H1 (cell line): Measurements from ENCODE around the gene SRRM4. TPM values are rescaled to one million over a fixed set of nuclear protein-coding genes. Genes with fewer than 3 reads are reported as not detected.

Experiments used
- CTCF ChIA-PET: fragments of 300-600 bp; sonication (Branson Sonifier 250); formaldehyde crosslinking; loops from one replicate; lab custom pipeline; 2021; ENCODE audit not compliant: partially characterized antibody; lab: Charles Lee
- POLR2A ChIA-PET: fragments of 300-600 bp; sonication (Branson Sonifier 250); formaldehyde crosslinking; loops from one replicate; lab custom pipeline; 2021; ENCODE audit warnings: inconsistent platforms; ENCODE audit not compliant: partially characterized antibody; lab: Charles Lee
- DNase-seq, 2 experiments: peaks; one replicate each; pipeline versions ENCODE4 v3.0.0 to v3.0.0-alpha.2; 2010 to 2022; ENCODE audit warnings: low spot score in 2 of 2, low read depth in 1 of 2, mixed read lengths in 1 of 2
- FAIRE-seq: peaks from 2 replicates; lab custom pipeline; 2011; peaks lifted over from hg19 to GRCh38; lab: Jason Lieb, UNC
- H2AFZ ChIP-seq: 2 replicates; pipeline ENCODE4 v1.8.1; 2012; ENCODE audit warnings: low read length, inconsistent platforms
- H2AK5ac ChIP-seq: 2 replicates; pipeline ENCODE4 v1.6.1; 2013; ENCODE audit warnings: low read depth, low read length
- H2BK120ac ChIP-seq: replicated peaks from 2 replicates; pipeline ENCODE3; 2013; ENCODE audit warnings: low read depth, low read length, inconsistent platforms
- H2BK12ac ChIP-seq: 2 replicates; pipeline ENCODE4 v1.6.1; 2013; ENCODE audit warnings: low read depth, low read length
- H2BK15ac ChIP-seq: 2 replicates; pipeline ENCODE4 v1.6.1; 2013; ENCODE audit warnings: low read length
- H2BK20ac ChIP-seq: 2 replicates; pipeline ENCODE4 v1.6.1; 2013; ENCODE audit warnings: low read length
- H2BK5ac ChIP-seq: 2 replicates; pipeline ENCODE4 v1.6.1; 2013; ENCODE audit warnings: low read depth, low read length
- H3K14ac ChIP-seq: 2 replicates; pipeline ENCODE4 v1.6.1; 2013; ENCODE audit warnings: inconsistent platforms; ENCODE audit not compliant: insufficient read length
- H3K18ac ChIP-seq: 2 replicates; pipeline ENCODE4 v1.6.1; 2013; ENCODE audit warnings: low read length; ENCODE audit errors: extremely low read depth
- H3K23ac ChIP-seq: 2 replicates; pipeline ENCODE4 v1.6.1; 2013; ENCODE audit warnings: inconsistent platforms; ENCODE audit not compliant: insufficient read length
- H3K23me2 ChIP-seq: 2 replicates; pipeline ENCODE4 v1.6.1; 2013; ENCODE audit warnings: low read depth, low read length
- H3K27ac ChIP-seq: 2 replicates; pipeline ENCODE4 v1.6.1; 2011; ENCODE audit warnings: low read depth, low read length, inconsistent platforms
- H3K27me3 ChIP-seq, 4 experiments: replicated peaks in 1 of 4; 1 replicate in 1 of 4; 2 replicates in 3 of 4; pipeline versions ENCODE4 v1.6.1 to v1.8.1; 2011 to 2013; ENCODE audit warnings: low read length in 3 of 4, mild to moderate bottlenecking in 3 of 4, inconsistent platforms in 2 of 4, mixed read lengths in 2 of 4, moderate library complexity in 1 of 4; ENCODE audit not compliant: control insufficient read depth in 3 of 4, insufficient read depth in 3 of 4; ENCODE audit errors: extremely low read depth in 1 of 4
- H3K36me3 ChIP-seq, 4 experiments: 2 replicates each; pipeline versions ENCODE4 v1.6.1 to v1.8.1; 2011 to 2013; ENCODE audit warnings: mild to moderate bottlenecking in 4 of 4, low read length in 3 of 4, moderate library complexity in 2 of 4, control low read depth in 1 of 4, inconsistent platforms in 1 of 4; ENCODE audit not compliant: insufficient read depth in 4 of 4, control insufficient read depth in 2 of 4
- H3K4ac ChIP-seq: replicated peaks from 2 replicates; pipeline ENCODE3; 2013; ENCODE audit warnings: low read length, low read depth, mixed read lengths, inconsistent platforms; ENCODE audit not compliant: insufficient read length
- H3K4me1 ChIP-seq, 4 experiments: replicated peaks in 1 of 4; 1 replicate in 1 of 4; 2 replicates in 3 of 4; pipeline versions ENCODE4 v1.6.1 to v1.8.1; 2011 to 2013; ENCODE audit warnings: low read length in 3 of 4, inconsistent platforms in 2 of 4, mixed read lengths in 1 of 4; ENCODE audit not compliant: insufficient read depth in 4 of 4, control insufficient read depth in 3 of 4
- H3K4me2 ChIP-seq, 2 experiments: 2 replicates each; pipeline versions ENCODE4 v1.6.1 to v1.8.1; 2011 to 2013; ENCODE audit warnings: low read depth in 2 of 2, low read length in 2 of 2, control low read depth in 1 of 2, inconsistent platforms in 1 of 2, mild to moderate bottlenecking in 1 of 2; ENCODE audit not compliant: insufficient read depth in 1 of 2
- H3K4me3 ChIP-seq, 4 experiments: fragments of 200-600, 300-600 bp in 1 of 4; sonication (generic), shearing (Covaris generic), sonication (Bioruptor Twin) in 1 of 4; 2 replicates each; pipeline versions ENCODE4 v1.5.1 to v1.8.1; 2011 to 2016; ENCODE audit warnings: low read length in 4 of 4, low read depth in 3 of 4, control low read depth in 2 of 4, inconsistent platforms in 2 of 4, mild to moderate bottlenecking in 2 of 4, mixed read lengths in 1 of 4, moderate library complexity in 1 of 4; ENCODE audit not compliant: insufficient read depth in 2 of 4; ENCODE audit errors: extremely low read depth in 1 of 4
- H3K56ac ChIP-seq: replicated peaks from 2 replicates; pipeline ENCODE3; 2013; ENCODE audit warnings: low read depth, mild to moderate bottlenecking, mixed read lengths, low read length, inconsistent platforms; ENCODE audit not compliant: insufficient read length
- H3K79me1 ChIP-seq: 2 replicates; pipeline ENCODE4 v1.6.1; 2013; ENCODE audit warnings: low read depth, low read length, control low read depth
- H3K79me2 ChIP-seq, 2 experiments: 2 replicates each; pipeline versions ENCODE4 v1.6.1 to v1.8.1; 2012 to 2013; ENCODE audit warnings: low read length in 2 of 2, mild to moderate bottlenecking in 2 of 2, inconsistent platforms in 1 of 2; ENCODE audit not compliant: insufficient read depth in 2 of 2, control insufficient read depth in 1 of 2
- H3K9ac ChIP-seq, 4 experiments: replicated peaks in 1 of 4; 1 replicate in 1 of 4; 2 replicates in 3 of 4; pipeline versions ENCODE4 v1.6.1 to v1.8.1; 2011 to 2013; ENCODE audit warnings: low read depth in 3 of 4, low read length in 3 of 4, control low read depth in 2 of 4, mild to moderate bottlenecking in 2 of 4, moderate library complexity in 2 of 4, inconsistent platforms in 1 of 4; ENCODE audit errors: extremely low read depth in 1 of 4
- H3K9me3 ChIP-seq, 2 experiments: 2 replicates each; pipeline versions ENCODE4 v1.6.1 to v1.8.1; 2012 to 2013; ENCODE audit warnings: mild to moderate bottlenecking in 2 of 2, moderate library complexity in 2 of 2, control low read depth in 1 of 2, inconsistent platforms in 1 of 2, low read depth in 1 of 2, low read length in 1 of 2, mixed read lengths in 1 of 2; ENCODE audit not compliant: insufficient read depth in 2 of 2
- H4K20me1 ChIP-seq, 2 experiments: replicated peaks in 1 of 2; 2 replicates each; pipeline versions ENCODE3 to v1.8.1; 2011 to 2013; ENCODE audit warnings: inconsistent platforms in 2 of 2, low read length in 2 of 2, mild to moderate bottlenecking in 1 of 2; ENCODE audit not compliant: insufficient read depth in 2 of 2, control insufficient read depth in 1 of 2
- H4K5ac ChIP-seq: 2 replicates; pipeline ENCODE4 v1.6.1; 2013; ENCODE audit warnings: low read length, low read depth, mixed read lengths, inconsistent platforms; ENCODE audit not compliant: insufficient read length
- H4K8ac ChIP-seq: 2 replicates; pipeline ENCODE4 v1.8.0; 2013; ENCODE audit warnings: mild to moderate bottlenecking, moderate library complexity, low read length, inconsistent platforms; ENCODE audit not compliant: insufficient read depth; ENCODE audit errors: extremely low read depth
- H4K91ac ChIP-seq: replicated peaks from 2 replicates; pipeline ENCODE3; 2013; ENCODE audit warnings: low read length, mixed read lengths, inconsistent platforms; ENCODE audit not compliant: insufficient read length
- ATF2 ChIP-seq: IDR thresholded peaks from 2 replicates; pipeline ENCODE4 v1.6.1; 2012; ENCODE audit warnings: low read length, inconsistent platforms
- EGR1 ChIP-seq: IDR thresholded peaks from 2 replicates; pipeline ENCODE4 v1.6.1; 2011; ENCODE audit warnings: low read depth, low read length, borderline replicate concordance
- EZH2 ChIP-seq: fragments of 200-600 bp; sonication (generic); IDR thresholded peaks from 2 replicates; pipeline ENCODE4 v1.7.1; 2012; ENCODE audit warnings: low read depth, mild to moderate bottlenecking, moderate library complexity, low read length, inconsistent platforms; ENCODE audit not compliant: severe bottlenecking
- GABPA ChIP-seq: IDR thresholded peaks from 2 replicates; pipeline ENCODE4 v1.6.1; 2011; ENCODE audit warnings: mild to moderate bottlenecking, low read length, moderate library complexity, borderline replicate concordance; ENCODE audit not compliant: insufficient read depth
- JUND ChIP-seq: IDR thresholded peaks from 2 replicates; pipeline ENCODE4 v1.6.1; 2011; ENCODE audit warnings: mild to moderate bottlenecking, improper control_type of control experiment, low read length
- MAX ChIP-seq: IDR thresholded peaks from 2 replicates; pipeline ENCODE4 v1.6.1; 2012; ENCODE audit warnings: inconsistent platforms
- NRF1 ChIP-seq: IDR thresholded peaks from 2 replicates; pipeline ENCODE4 v1.6.1; 2011; ENCODE audit warnings: mild to moderate bottlenecking, low read depth, low read length, improper control_type of control experiment
- POLR2AphosphoS5 ChIP-seq: IDR thresholded peaks from 2 replicates; pipeline ENCODE4 v1.6.1; 2011; ENCODE audit warnings: low read depth, low read length
- SP1 ChIP-seq: IDR thresholded peaks from 2 replicates; pipeline ENCODE4 v1.6.1; 2011; ENCODE audit warnings: low read depth, low read length
- SP2 ChIP-seq: IDR thresholded peaks from 2 replicates; pipeline ENCODE4 v1.6.1; 2012; ENCODE audit warnings: mild to moderate bottlenecking, low read length, inconsistent platforms
- SUZ12 ChIP-seq: fragments of 200-600 bp; sonication (generic); IDR thresholded peaks from 2 replicates; pipeline ENCODE4 v1.6.1; 2012; ENCODE audit warnings: mild to moderate bottlenecking, inconsistent platforms, low read length, moderate library complexity, mixed read lengths
- TAF7 ChIP-seq: optimal IDR thresholded peaks from 2 replicates; pipeline ENCODE3; 2011; ENCODE audit warnings: low read depth, mild to moderate bottlenecking, inconsistent platforms, low read length, moderate library complexity, borderline replicate concordance
- ZNF274 ChIP-seq: IDR thresholded peaks from 2 replicates; pipeline ENCODE4 v1.7.0; 2012; ENCODE audit warnings: low read length, borderline replicate concordance; ENCODE audit errors: extremely low read depth
- WGBS, 2 experiments: shearing (Covaris generic) in 1 of 2; methylation state at CpG; one replicate each; pipeline versions ENCODE4 v1.1.6 to v1.1.7; 2013 to 2015; ENCODE audit warnings: low lambda C conversion rate in 2 of 2, mixed read lengths in 2 of 2, inconsistent platforms in 1 of 2, low coverage in 1 of 2, missing lambda C conversion rate in 1 of 2; ENCODE audit not compliant: insufficient replicate concordance in 2 of 2, insufficient coverage in 1 of 2, insufficient read length in 1 of 2; ENCODE audit errors: extremely low coverage in 1 of 2, missing lambda C conversion rate in 1 of 2; 5-methylcytosine and 5-hydroxymethylcytosine counted together
- polyA plus RNA-seq, 7 experiments: library from polyadenylated mRNA; depleted of rRNA in 3 of 7; stranded (reverse) in 5 of 7; unstranded in 2 of 7; fragments of >200 nt in 5 of 7; fragments of 200-250 nt in 2 of 7; gene quantifications; 1 replicate in 5 of 7; 2 replicates in 1 of 7; 4 replicates in 1 of 7; pipeline versions ENCODE4 v1.2.1 to v1.2.3, GENCODE V29; 2011 to 2013; ENCODE audit warnings: missing spikeins in 2 of 7, mixed read lengths in 2 of 7
- total RNA-seq: library from RNA; stranded (reverse); fragmentation: NEBNext Ultra II Directional; extraction: Animal tissue kit (Norgen Biotek cat#: 25700); gene quantifications from 2 replicates; pipeline ENCODE4 v1.2.1, GENCODE V29; 2021

The SRRM4 gene
- total and polyA plus RNA-seq, 2 of the 8 experiments (the other 6 are each of a cell fraction or from before 2014, with no cell fraction given) = 0.53 to 1.1 TPM

GRCh38 chr12:119122047-119122446 is 140.7 kb downstream of the SRRM4 start:
- ChIA-PET POLR2A (no interaction called here), CTCF (no interaction called here)
- DNase-seq = no peak
- Histone ChIP-seq H3K4ac (no peak overlapping the region), H3K27me3 (no peaks in the 10 kb centered on the region), H3K4me3 (no peak overlapping the region), H3K36me3 (no peaks in the 10 kb centered on the region), H3K79me2 (no peaks in the 10 kb centered on the region), H3K27ac (no peak overlapping the region), H3K56ac (no peak overlapping the region), H3K9ac (no peak overlapping the region), H2AFZ (no peak overlapping the region), H3K79me1 (no peaks in the 10 kb centered on the region), H4K20me1 (no peaks in the 10 kb centered on the region), H3K9me3 (no peaks in the 10 kb centered on the region), H4K8ac (no peak overlapping the region), H3K23ac (no peak overlapping the region), H3K4me1 (peaks cover 0 to 2% (median 0%) of the 10 kb centered on the region in 4 experiments; a peak in 1 of 7 replicates), H2BK20ac (no peak overlapping the region), H3K18ac (no peak overlapping the region), H2BK12ac (no peak overlapping the region), H2BK120ac (no peak overlapping the region), H4K5ac (no peak overlapping the region), H3K14ac (no peak overlapping the region), H4K91ac (no peak overlapping the region), H3K23me2 (no peaks in the 10 kb centered on the region), H3K4me2 (no peak overlapping the region), H2AK5ac (no peak overlapping the region; the same call in 1 of the 2 replicates), H2BK5ac (no peak overlapping the region), H2BK15ac (no peak overlapping the region)
- no peak for FAIRE-seq
- 91% methylated on average over 5 of the region's 5 CpGs; no CpG with 5 or more reads in 1 of the 2 experiments for WGBS, 2 experiments
- TF ChIP-seq SP1 (no peak), EGR1 (no peak), NRF1 (no peak), TAF7 (no peak), ATF2 (no peak), JUND (no peak), SP2 (no peak), EZH2 (no peak), SUZ12 (no peak), ZNF274 (no peak), POLR2AphosphoS5 (no peak), MAX (no peak), GABPA (no peak)
